ENCODE data around the gene DNM2.
"Not testable (repeated sequence)": the region's sequence is repeated elsewhere in the genome, so short reads cannot be mapped to it uniquely, and the experiment has no call there.

Gene DNM2

DNA sequence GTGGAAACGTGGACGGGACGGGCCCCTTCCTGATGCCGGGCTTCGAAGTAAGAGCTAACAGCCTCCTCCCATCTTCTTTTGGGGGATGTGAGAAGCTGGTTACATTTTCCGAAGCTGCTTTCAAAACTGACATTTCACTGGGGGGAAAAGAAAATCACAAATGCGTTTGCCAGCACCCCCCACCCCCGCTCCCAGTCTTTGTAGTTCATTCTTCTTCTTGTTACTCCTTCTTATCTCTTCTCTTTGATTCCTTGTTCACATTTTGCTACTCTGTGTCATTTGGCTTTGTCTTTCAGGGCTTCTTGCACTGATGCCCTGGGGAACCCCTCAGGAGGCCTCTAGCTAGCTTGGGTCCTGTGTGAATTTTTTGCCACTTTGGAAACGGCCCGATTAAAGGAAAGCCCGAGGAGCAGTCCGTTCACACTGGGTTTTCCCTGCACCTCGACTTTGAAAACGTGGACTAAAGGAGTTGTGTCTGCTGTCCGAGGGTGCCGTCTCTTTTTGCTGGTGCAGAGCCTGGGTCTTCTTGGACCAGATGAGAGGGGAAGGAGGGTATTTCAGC lies 154.7 kb downstream of the DNM2 start:
- TF ChIP-seq, protein P1, sequence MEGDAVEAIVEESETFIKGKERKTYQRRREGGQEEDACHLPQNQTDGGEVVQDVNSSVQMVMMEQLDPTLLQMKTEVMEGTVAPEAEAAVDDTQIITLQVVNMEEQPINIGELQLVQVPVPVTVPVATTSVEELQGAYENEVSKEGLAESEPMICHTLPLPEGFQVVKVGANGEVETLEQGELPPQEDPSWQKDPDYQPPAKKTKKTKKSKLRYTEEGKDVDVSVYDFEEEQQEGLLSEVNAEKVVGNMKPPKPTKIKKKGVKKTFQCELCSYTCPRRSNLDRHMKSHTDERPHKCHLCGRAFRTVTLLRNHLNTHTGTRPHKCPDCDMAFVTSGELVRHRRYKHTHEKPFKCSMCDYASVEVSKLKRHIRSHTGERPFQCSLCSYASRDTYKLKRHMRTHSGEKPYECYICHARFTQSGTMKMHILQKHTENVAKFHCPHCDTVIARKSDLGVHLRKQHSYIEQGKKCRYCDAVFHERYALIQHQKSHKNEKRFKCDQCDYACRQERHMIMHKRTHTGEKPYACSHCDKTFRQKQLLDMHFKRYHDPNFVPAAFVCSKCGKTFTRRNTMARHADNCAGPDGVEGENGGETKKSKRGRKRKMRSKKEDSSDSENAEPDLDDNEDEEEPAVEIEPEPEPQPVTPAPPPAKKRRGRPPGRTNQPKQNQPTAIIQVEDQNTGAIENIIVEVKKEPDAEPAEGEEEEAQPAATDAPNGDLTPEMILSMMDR (IDR thresholded peaks at IDR 0.05; ENCODE audit: low read depth, low read length): no peak
- DNase-seq (ENCODE audit: extremely low read depth, low read depth): no peak

DNA sequence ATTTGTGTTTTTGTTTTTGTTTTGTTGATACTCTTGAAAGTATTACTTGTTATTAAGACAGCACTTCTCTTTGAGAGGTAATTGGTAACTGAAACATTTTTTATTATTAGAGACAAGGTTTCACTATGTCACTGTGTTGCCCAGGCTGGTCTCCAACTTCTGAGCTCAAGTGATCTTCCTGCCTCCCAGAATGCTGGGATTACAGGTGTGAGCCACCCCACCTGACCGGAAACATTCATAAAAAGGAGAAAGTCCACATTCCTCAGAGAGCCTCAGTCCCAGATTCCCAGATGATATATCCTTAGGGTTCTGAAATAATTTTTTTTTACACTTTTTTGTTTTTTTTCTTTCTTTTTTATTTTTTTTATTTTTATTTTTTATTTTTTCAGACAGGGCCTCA lies 156.1 kb downstream of the DNM2 start:
- no peak for DNase-seq (ENCODE audit: extremely low read depth, low read depth)
- TF ChIP-seq, protein P1 (IDR thresholded peaks at IDR 0.05; ENCODE audit: low read depth, low read length): no peak

DNA sequence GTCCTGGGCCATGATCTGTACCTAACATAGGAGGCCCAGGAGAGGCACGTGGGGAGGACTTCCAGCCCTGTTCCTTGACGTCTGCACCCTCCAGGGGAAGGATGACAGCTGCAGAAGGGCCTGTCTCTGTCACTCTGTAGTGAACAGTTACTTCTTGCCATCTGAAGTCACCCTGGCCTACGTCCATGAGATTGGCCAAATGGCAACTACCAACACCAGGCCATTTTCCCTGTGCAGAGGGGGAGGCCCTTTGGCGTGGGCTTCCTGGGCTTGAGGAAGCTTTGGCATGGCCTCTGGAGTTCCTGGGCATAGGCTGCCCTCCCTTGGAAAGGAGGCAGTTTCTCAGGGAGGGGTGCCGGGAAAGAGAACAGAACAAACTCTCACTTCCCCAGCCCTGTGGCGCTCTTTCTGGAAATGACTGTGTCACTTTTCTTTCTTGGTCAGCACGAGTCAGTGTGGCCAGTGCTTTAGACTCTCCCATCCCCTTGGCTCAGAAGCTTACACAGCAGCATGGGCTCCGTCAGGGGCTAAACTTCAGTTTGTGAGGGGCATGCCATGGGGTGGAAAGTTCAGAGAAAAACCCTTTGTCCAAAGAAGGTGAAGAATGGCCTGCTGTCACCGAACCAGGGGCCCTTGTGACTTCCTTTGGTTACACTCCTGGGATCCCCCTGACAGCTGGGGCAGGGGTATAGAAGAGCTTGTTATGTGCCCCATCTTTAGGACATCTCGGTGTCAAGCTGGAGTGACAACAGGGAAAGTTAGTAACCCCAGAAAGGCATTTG lies 158.8 kb downstream of the DNM2 start:
- TF ChIP-seq, protein P1 (IDR thresholded peaks at IDR 0.05; ENCODE audit: low read depth, low read length): no peak
- DNase-seq (ENCODE audit: extremely low read depth, low read depth): no peak

DNA sequence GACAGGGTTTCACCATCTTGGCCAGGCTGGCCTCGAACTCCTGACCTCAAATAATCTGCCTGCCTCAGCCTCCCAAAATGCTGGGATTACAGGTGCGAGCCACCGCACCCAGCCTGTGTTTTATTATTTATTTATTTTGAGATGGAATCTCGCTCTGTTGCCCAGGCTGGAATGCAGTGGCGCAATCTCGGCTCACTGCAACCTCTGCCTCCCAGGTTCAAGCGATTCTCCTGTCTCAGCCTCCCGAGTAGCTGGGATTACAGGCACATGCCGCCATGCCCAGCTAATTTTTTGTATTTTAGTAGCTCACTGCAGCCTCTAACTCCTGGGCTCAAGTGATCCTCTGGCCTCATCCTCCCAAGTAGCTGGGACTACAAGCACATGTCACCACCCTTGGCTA lies 159.7 kb downstream of the DNM2 start:
- not testable (repeated sequence) for DNase-seq (ENCODE audit: extremely low read depth, low read depth)

DNA sequence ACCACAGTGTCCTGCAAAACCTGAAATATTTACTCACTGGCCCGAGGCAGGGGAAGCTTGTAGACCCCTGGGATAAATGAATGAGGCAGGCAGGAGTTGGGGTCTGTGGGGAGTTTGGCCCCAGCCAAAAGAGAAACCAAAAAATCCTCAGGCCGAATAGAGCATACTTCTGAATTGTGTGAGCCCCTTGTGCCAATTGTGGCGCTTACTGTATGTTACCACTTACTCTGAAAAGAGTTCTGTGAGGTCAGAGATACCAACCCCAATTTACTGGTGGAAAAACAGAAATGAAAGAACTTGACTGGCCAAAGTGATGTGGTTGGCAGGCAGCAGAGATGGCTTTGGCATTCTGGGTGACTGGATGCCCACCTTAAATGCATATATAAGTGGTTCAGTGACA lies 160.4 kb downstream of the DNM2 start:
- DNase-seq (ENCODE audit: extremely low read depth, low read depth): no peak
- TF ChIP-seq, protein P1 (IDR thresholded peaks at IDR 0.05; ENCODE audit: low read depth, low read length): no peak
